Measurements from ENCODE around the gene PARD3. TPM values are rescaled to one million over a fixed set of nuclear protein-coding genes. Genes with fewer than 3 reads are reported as not detected.

Gene PARD3
- total RNA-seq, 3 donors from 2014 or later (not counting 1 experiment from before 2014, with no cell fraction given) = 0.14 to 0.49 (median 0.38) TPM

- Mint-ChIP-seq H3K27me3 (ENCODE audit: low read depth in 2 of 2) (peaks cover 15 to 24% of the 10 kb centered on the region in 2 donors), H3K9me3 (no peaks in the 10 kb centered on the region), H3K27ac (no peak overlapping the region), H3K4me3 (no peak overlapping the region), H3K36me3 (no peaks in the 10 kb centered on the region), H3K4me1 (peaks cover 4 to 5% of the 10 kb centered on the region in 2 donors)
- H3K27me3 ChIP-seq (ENCODE audit: control insufficient read depth, insufficient read depth, low read length) = no peaks in the 10 kb centered on the region
- no peak overlapping the region for H3K4me3 ChIP-seq (ENCODE audit: low read length)
- intact Hi-C loops (cut with micrococcal nuclease) = no loop called here
- H3K27ac ChIP-seq (ENCODE audit: low read length) = no peak overlapping the region
- WGBS (ENCODE audit: insufficient coverage) = 79% methylated on average over 2 of the region's 2 CpGs
- H3K4me1 ChIP-seq (ENCODE audit: control insufficient read depth, insufficient read depth, low read length) = no peaks in the 10 kb centered on the region
- no peaks in the 10 kb centered on the region for H3K36me3 ChIP-seq (ENCODE audit: control insufficient read depth, insufficient read depth, low read length)
- DNase-seq (no peak), ATAC-seq (no peak)
- no peak for TF ChIP-seq CTCF (IDR thresholded peaks at IDR 0.05)
- H3K9me3 ChIP-seq (ENCODE audit: control insufficient read depth, insufficient read depth, low read length) = no peaks in the 10 kb centered on the region
Measured at GRCh38 chr10:34776090-34776690, 38.9 kb downstream of the PARD3 start.

DNA sequence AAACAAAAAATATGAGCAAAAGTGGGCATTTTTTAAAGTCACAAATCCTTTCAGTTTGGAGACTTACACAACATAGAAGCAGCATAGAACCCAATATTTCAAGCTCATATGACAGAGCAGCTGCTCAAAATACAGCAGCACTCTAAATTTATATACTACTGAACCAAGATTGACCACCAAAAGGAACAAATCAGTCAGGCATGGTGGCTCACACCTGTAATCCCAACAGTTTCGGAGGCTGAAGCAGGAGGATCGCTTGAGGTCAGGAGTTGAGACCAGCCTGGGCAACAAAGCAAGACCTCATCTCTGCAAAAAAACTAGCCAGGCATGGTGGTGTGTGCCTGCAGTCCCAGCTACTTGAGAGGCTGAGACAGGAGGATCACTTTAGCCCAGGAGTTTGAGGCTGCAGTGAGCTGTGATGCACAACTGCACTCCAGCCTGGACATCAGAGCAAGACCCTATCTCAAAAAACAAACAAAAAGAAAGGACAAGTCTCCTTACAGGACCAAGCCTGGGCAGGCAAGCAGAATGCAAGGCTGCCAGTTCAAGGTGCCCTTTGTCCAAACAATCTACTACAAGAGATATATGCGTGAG is 40.0 kb downstream of the PARD3 start:
- TF ChIP-seq CTCF (IDR thresholded peaks at IDR 0.05) = no peak
- peaks cover 9 to 14% of the 10 kb centered on the region in 2 donors for H3K27me3 Mint-ChIP-seq (ENCODE audit: low read depth in 2 of 2)
- no peaks in the 10 kb centered on the region for H3K9me3 Mint-ChIP-seq
- H3K27ac ChIP-seq (ENCODE audit: low read length) = no peak overlapping the region
- H3K36me3 Mint-ChIP-seq = no peaks in the 10 kb centered on the region
- no peak overlapping the region for H3K4me3 Mint-ChIP-seq
- no peak overlapping the region for H3K4me3 ChIP-seq (ENCODE audit: low read length)
- 90% methylated on average over 2 of the region's 3 CpGs for WGBS (ENCODE audit: insufficient coverage)
- H3K4me1 ChIP-seq (ENCODE audit: control insufficient read depth, insufficient read depth, low read length) = no peaks in the 10 kb centered on the region
- no peaks in the 10 kb centered on the region for H3K4me1 Mint-ChIP-seq
- intact Hi-C loops (cut with micrococcal nuclease) = no loop called here
- H3K27me3 ChIP-seq (ENCODE audit: control insufficient read depth, insufficient read depth, low read length) = no peaks in the 10 kb centered on the region
- H3K9me3 ChIP-seq (ENCODE audit: control insufficient read depth, insufficient read depth, low read length) = no peaks in the 10 kb centered on the region
- H3K27ac Mint-ChIP-seq = no peak overlapping the region
- no peaks in the 10 kb centered on the region for H3K36me3 ChIP-seq (ENCODE audit: control insufficient read depth, insufficient read depth, low read length)
- DNase-seq (no peak), ATAC-seq (no peak)

DNA sequence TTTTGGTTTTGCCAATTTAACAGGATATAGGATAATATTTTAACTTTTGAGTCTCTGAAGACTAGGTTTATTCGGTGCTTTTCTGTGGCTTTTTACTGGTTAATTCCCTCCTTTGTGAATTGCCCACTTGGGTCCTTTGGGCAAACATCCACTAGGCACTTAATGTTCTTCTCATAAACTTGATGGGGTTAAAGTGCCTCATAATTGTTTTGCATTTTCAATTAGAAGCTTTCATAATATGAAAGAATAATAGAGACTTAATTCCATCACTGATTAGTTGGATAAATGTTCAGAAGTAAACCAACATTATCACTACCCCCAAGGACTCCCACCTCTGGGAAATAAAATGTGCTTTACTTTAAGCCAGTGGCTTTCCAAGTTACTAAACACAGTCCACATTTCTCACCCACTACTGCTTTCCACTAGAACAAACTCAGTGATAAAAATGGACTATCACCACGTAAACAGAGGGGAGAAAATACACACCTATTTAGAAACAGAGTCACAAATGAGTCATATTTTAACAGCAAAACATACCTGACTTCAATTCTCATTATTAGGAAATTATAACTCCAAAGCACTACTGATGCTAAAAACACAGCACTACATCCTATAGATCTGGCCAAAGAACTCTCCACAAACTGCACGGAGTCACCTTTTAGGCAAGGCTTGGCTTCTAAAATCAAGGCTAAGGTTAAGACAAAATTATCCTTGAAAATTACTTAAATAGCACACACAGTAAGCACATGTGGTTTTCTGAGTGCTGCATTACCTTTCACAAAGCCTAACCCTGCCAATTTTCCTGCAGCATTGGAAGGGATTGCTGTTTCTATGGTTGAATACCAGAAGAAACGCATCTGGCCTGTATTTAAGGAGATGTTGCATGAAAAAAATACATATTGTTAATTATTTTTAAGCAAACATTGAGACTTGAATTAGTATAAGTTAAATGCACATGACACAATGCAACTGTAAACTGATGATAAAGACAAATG is 41.2 kb downstream of the PARD3 start:
- no peaks in the 10 kb centered on the region for H3K9me3 ChIP-seq (ENCODE audit: control insufficient read depth, insufficient read depth, low read length)
- H3K27ac ChIP-seq (ENCODE audit: low read length) = no peak overlapping the region
- H3K27ac Mint-ChIP-seq = no peak overlapping the region
- intact Hi-C loops (cut with micrococcal nuclease) = no loop called here
- WGBS (ENCODE audit: insufficient coverage) = 78% methylated on average over 3 of the region's 4 CpGs
- ATAC-seq = no peak
- H3K4me3 ChIP-seq (ENCODE audit: low read length) = no peak overlapping the region
- H3K4me1 ChIP-seq (ENCODE audit: control insufficient read depth, insufficient read depth, low read length) = no peaks in the 10 kb centered on the region
- TF ChIP-seq CTCF (IDR thresholded peaks at IDR 0.05) = no peak
- H3K9me3 Mint-ChIP-seq = no peaks in the 10 kb centered on the region
- no peaks in the 10 kb centered on the region for H3K4me1 Mint-ChIP-seq
- no peak overlapping the region for H3K4me3 Mint-ChIP-seq
- H3K27me3 Mint-ChIP-seq (ENCODE audit: low read depth in 2 of 2) = peaks cover 5 to 7% of the 10 kb centered on the region in 2 donors
- DNase-seq = no peak
- no peaks in the 10 kb centered on the region for H3K36me3 Mint-ChIP-seq
- H3K27me3 ChIP-seq (ENCODE audit: control insufficient read depth, insufficient read depth, low read length) = no peaks in the 10 kb centered on the region
- H3K36me3 ChIP-seq (ENCODE audit: control insufficient read depth, insufficient read depth, low read length) = no peaks in the 10 kb centered on the region
